A673 (cell line): Measurements from ENCODE around the gene PARP12. TPM values are rescaled to one million over a fixed set of nuclear protein-coding genes. Genes with fewer than 3 reads are reported as not detected.

Source experiments
- BruUV-seq: library from RNA; stranded (reverse); fragments of 400-500 nt; replicated peaks from 2 replicates; lab custom pipeline; 2021; lab: Mats Ljungman, UMichigan
- CTCF ChIA-PET: fragments of 300-600 bp; sonication (Branson Sonifier 250); formaldehyde crosslinking; loops from one replicate; lab custom pipeline; 2022; ENCODE audit warnings: antibody characterized with exemption; lab: Charles Lee
- POLR2A ChIA-PET: fragments of 300-600 bp; sonication (Branson Sonifier 250); formaldehyde crosslinking; loops from one replicate; lab custom pipeline; 2022; ENCODE audit warnings: antibody characterized with exemption; ENCODE audit not compliant: low non-redundant PET; lab: Charles Lee
- DNase-seq: peaks from one replicate; pipeline ENCODE4 v3.0.0-alpha.2; 2015; ENCODE audit warnings: low spot score
- H3K27ac ChIP-seq: fragments of 200-600 bp; sonication (generic); 2 replicates; pipeline ENCODE4 v1.5.1; 2016; ENCODE audit warnings: mixed run types, low read depth, mild to moderate bottlenecking, mixed read lengths, antibody characterized with exemption, low read length; ENCODE audit not compliant: poor library complexity, severe bottlenecking
- H3K27me3 ChIP-seq: fragments of 200-600 bp; sonication (generic); replicated peaks from 2 replicates; pipeline ENCODE4 v1.6.1; 2017; ENCODE audit warnings: mixed run types, low read depth, mild to moderate bottlenecking, mixed read lengths, antibody characterized with exemption, low read length; ENCODE audit not compliant: insufficient read depth, poor library complexity
- H3K36me3 ChIP-seq: fragments of 200-600 bp; sonication (generic); 2 replicates; pipeline ENCODE4 v1.6.1; 2016; ENCODE audit warnings: mixed run types, mild to moderate bottlenecking, mixed read lengths, antibody characterized with exemption, low read length; ENCODE audit not compliant: insufficient read depth, poor library complexity, severe bottlenecking
- H3K4me1 ChIP-seq: fragments of 200-600 bp; sonication (generic); 2 replicates; pipeline ENCODE4 v1.6.1; 2017; ENCODE audit warnings: mixed run types, mild to moderate bottlenecking, mixed read lengths, antibody characterized with exemption, low read length; ENCODE audit not compliant: insufficient read depth, poor library complexity, severe bottlenecking
- H3K4me3 ChIP-seq: fragments of 200-600 bp; sonication (generic); 2 replicates; pipeline ENCODE4 v1.5.1; 2016; ENCODE audit warnings: low read depth, mixed run types, mild to moderate bottlenecking, mixed read lengths, low read length; ENCODE audit not compliant: poor library complexity, severe bottlenecking
- H3K9me3 ChIP-seq: fragments of 200-600 bp; sonication (generic); 2 replicates; pipeline ENCODE4 v1.6.1; 2016; ENCODE audit warnings: mixed run types, low read depth, mild to moderate bottlenecking, mixed read lengths, antibody characterized with exemption, low read length; ENCODE audit not compliant: poor library complexity, severe bottlenecking
- EZH2 ChIP-seq: fragments of 200-600 bp; sonication (generic); IDR thresholded peaks from 2 replicates; pipeline ENCODE4 v1.6.1; 2017; ENCODE audit warnings: borderline replicate concordance, low read depth, mild to moderate bottlenecking, mixed read lengths, antibody characterized with exemption, low read length; ENCODE audit not compliant: poor library complexity, severe bottlenecking
- intact Hi-C: fragments of 100-400 bp; cut with micrococcal nuclease; formaldehyde crosslinking; loops from one replicate; pipeline ENCODE4 v1.10.0; 2022; ENCODE audit not compliant: unreplicated experiment
- total RNA-seq: library from RNA; stranded (reverse); gene quantifications from 2 replicates; pipeline ENCODE4 v1.2.3, GENCODE V29; 2021
- TF ChIP-seq, protein P1 (sequence below): fragments of 300-800, 200-600 bp; sonication (generic); conservative IDR thresholded peaks from 2 replicates; pipeline ENCODE4 v1.5.1; 2017; ENCODE audit warnings: low read depth, mild to moderate bottlenecking, antibody characterized with exemption, low read length, moderate library complexity, mixed read lengths

PARP12 gene
- total RNA-seq, 1 experiment from 2014 or later: 17.8 TPM

DNA sequence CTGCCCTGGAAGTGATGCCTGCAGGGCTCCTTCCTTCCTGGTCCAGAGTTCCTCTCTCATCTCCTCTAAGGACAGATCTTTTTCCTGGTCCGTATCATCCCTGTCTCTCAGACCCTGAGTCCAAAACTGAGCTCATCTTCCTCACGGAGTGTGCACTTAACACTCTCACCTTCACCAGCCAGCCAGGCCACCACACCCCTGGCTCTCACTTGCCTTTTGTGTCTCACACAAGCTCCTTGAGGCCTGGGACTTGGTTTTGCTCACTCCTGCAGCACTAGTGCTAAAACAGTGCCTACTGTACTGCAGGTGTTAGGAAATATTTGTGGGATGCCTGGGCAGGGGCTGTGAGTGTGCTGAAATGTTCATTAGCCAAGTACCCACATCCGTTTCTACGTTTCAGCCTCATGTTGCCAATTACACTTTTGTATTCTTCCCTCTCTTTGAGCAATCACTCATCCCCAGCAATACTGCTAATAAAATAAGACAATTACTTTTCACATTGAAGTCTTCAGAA, 21.4 kb upstream of the PARP12 start:
- H3K4me1 ChIP-seq: no peaks in the 10 kb centered on the region
- CTCF ChIA-PET: no interaction called here
- intact Hi-C loops: no loop called here
- no peak for DNase-seq
- no peak overlapping the region for H3K27ac ChIP-seq
- no peaks in the 10 kb centered on the region for H3K36me3 ChIP-seq
- H3K4me3 ChIP-seq: no peak overlapping the region
- POLR2A ChIA-PET: no interaction called here
- TF ChIP-seq, protein P1, sequence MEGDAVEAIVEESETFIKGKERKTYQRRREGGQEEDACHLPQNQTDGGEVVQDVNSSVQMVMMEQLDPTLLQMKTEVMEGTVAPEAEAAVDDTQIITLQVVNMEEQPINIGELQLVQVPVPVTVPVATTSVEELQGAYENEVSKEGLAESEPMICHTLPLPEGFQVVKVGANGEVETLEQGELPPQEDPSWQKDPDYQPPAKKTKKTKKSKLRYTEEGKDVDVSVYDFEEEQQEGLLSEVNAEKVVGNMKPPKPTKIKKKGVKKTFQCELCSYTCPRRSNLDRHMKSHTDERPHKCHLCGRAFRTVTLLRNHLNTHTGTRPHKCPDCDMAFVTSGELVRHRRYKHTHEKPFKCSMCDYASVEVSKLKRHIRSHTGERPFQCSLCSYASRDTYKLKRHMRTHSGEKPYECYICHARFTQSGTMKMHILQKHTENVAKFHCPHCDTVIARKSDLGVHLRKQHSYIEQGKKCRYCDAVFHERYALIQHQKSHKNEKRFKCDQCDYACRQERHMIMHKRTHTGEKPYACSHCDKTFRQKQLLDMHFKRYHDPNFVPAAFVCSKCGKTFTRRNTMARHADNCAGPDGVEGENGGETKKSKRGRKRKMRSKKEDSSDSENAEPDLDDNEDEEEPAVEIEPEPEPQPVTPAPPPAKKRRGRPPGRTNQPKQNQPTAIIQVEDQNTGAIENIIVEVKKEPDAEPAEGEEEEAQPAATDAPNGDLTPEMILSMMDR: no peak
- no peak for TF ChIP-seq EZH2
- no peaks in the 10 kb centered on the region for H3K9me3 ChIP-seq
- no peaks in the 10 kb centered on the region for H3K27me3 ChIP-seq
- no TSS peak for BruUV-seq

DNA sequence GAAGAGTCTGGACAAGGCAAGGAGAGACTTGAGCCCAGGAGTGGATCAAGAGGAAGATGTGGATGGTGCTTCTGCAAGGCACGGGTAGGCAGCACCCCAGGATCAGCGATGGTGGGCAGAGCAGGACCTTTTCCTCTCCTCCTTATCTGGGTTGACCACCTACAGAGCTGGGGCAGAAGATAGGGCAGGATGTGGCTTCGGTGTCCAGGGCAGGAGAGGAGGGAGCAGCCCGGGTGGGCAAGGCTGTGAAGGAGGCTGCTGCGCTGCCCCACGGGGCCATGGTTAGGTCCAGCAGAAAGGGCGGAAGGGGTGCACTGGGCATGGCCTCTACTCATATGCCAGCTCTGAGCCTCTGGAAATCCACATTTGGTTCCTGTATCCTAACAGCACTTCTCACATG, 20.0 kb upstream of the PARP12 start:
- no TSS peak for BruUV-seq
- CTCF ChIA-PET: no interaction called here

DNA sequence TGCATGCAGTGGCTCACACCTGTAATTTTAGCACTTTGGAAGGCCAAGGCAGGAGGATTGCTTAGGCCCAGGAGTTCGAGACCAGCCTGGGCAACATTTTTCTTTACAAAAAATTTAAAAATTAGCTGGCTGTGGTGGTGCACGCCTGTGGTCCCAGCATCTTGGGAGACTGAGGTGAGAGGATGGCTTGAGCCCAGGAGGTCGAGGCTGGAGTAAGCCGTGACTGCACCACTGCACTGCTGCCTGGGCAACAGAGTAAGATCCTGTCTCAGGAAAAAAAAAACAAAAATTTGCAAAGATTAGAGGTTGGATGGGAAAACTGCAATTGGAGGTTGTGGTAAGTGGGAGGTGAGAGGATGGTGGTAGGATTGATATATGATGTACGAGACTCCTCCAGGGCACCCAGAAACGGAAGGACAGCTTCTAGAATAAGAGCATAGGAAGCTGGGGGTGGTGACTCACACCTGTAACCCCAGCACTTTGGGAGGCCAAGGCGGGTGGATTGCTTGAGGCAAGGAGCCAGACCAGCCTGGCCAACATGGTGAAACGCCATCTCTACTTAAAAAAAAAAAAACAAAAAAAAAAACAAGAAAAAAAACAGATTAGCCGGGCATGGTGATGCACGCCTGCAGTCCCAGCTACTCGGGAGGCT, 19.1 kb upstream of the PARP12 start:
- H3K4me1 ChIP-seq: no peaks in the 10 kb centered on the region
- no peaks in the 10 kb centered on the region for H3K27me3 ChIP-seq
- H3K36me3 ChIP-seq: no peaks in the 10 kb centered on the region
- no peak for TF ChIP-seq EZH2
- TF ChIP-seq, protein P1: no peak
- no peaks in the 10 kb centered on the region for H3K9me3 ChIP-seq
- ChIA-PET CTCF (no interaction called here), POLR2A (no interaction called here)
- no peak for DNase-seq
- no TSS peak for BruUV-seq
- no peak overlapping the region for H3K27ac ChIP-seq
- intact Hi-C loops: no loop called here
- no peak overlapping the region for H3K4me3 ChIP-seq

More for the DNA sequence above, 20.0 kb upstream of the PARP12 start:
- no peaks in the 10 kb centered on the region for H3K9me3 ChIP-seq
- H3K27me3 ChIP-seq: no peaks in the 10 kb centered on the region
- no peaks in the 10 kb centered on the region for H3K36me3 ChIP-seq
- H3K4me3 ChIP-seq: no peak overlapping the region
- intact Hi-C loops: no loop called here
- no peak overlapping the region for H3K27ac ChIP-seq
- TF ChIP-seq, protein P1: no peak
- no peak for TF ChIP-seq EZH2
- no peaks in the 10 kb centered on the region for H3K4me1 ChIP-seq
- POLR2A ChIA-PET: no interaction called here
- no peak for DNase-seq
